Uterus (tissue), 2 donors: Measurements from ENCODE around the gene ATXN2.

Experiments
- POLR2A ChIP-seq, 2 donors: fragments of 450-650 bp; IDR thresholded peaks; one replicate each; pipeline ENCODE4 v1.6.1; 2016; ENCODE audit warnings: antibody characterized with exemption in 2 of 2, mild to moderate bottlenecking in 1 of 2, moderate library complexity in 1 of 2
- TF ChIP-seq, protein P1 (sequence below), 4 experiments: fragments of 200-600 bp in 2 of 4; fragments of 450-650 bp in 2 of 4; sonication (generic) in 2 of 4; IDR thresholded peaks; one replicate each; pipeline ENCODE4 v1.5.1; 2016 to 2019; ENCODE audit warnings: antibody characterized with exemption in 4 of 4, mild to moderate bottlenecking in 2 of 4, moderate library complexity in 1 of 4

- TF ChIP-seq, protein P1, sequence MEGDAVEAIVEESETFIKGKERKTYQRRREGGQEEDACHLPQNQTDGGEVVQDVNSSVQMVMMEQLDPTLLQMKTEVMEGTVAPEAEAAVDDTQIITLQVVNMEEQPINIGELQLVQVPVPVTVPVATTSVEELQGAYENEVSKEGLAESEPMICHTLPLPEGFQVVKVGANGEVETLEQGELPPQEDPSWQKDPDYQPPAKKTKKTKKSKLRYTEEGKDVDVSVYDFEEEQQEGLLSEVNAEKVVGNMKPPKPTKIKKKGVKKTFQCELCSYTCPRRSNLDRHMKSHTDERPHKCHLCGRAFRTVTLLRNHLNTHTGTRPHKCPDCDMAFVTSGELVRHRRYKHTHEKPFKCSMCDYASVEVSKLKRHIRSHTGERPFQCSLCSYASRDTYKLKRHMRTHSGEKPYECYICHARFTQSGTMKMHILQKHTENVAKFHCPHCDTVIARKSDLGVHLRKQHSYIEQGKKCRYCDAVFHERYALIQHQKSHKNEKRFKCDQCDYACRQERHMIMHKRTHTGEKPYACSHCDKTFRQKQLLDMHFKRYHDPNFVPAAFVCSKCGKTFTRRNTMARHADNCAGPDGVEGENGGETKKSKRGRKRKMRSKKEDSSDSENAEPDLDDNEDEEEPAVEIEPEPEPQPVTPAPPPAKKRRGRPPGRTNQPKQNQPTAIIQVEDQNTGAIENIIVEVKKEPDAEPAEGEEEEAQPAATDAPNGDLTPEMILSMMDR (IDR thresholded peaks at IDR 0.05) = no peak
- no peak for TF ChIP-seq POLR2A (IDR thresholded peaks at IDR 0.05)
These were observed 1.1 kb upstream of the ATXN2 start for GRCh38 chr12:111600205-111600642.
